ENCODE results near the gene FBXL3. TPM values are rescaled to one million over a fixed set of nuclear protein-coding genes. Genes with fewer than 3 reads are reported as not detected.

FBXL3 gene
- total and polyA plus RNA-seq, 2 of the 8 experiments (the other 6 are each of a cell fraction or from before 2014, with no cell fraction given) = 4.9 to 14.9 TPM

GRCh38 chr13:77055158-77055557, 28.2 kb upstream of the FBXL3 start:
- ChIA-PET POLR2A (ENCODE audit: partially characterized antibody) (interaction anchor here (0.6 kb wide), 1 partner anchor 13 kb away, joined by 4 read pairs; no protein-coding TSS in a partner anchor), CTCF (ENCODE audit: partially characterized antibody) (interaction anchor here (0.7 to 1.5 kb wide), 5 partner anchors 18 to 401 kb away, joined by 3 to 7 read pairs (median 3); no protein-coding TSS in a partner anchor)
- FAIRE-seq (no peak), DNase-seq (ENCODE audit: low read depth in 1 of 2, low spot score in 2 of 2) (no peak)
- Histone ChIP-seq H3K9ac (replicated peaks in 1 of 4; ENCODE audit: extremely low read depth in 1 of 4, low read depth in 3 of 4, low read length in 3 of 4) (no peak overlapping the region), H3K79me1 (ENCODE audit: low read depth, low read length) (no peaks in the 10 kb centered on the region), H2AK5ac (ENCODE audit: low read depth, low read length) (no peak overlapping the region), H3K36me3 (ENCODE audit: control insufficient read depth in 2 of 4, insufficient read depth in 4 of 4, low read length in 3 of 4) (peaks cover 2 to 29% (median 9%) of the 10 kb centered on the region in 4 experiments; a peak in 5 of 8 replicates), H4K8ac (ENCODE audit: extremely low read depth, insufficient read depth, low read length) (no peak overlapping the region), H2BK15ac (ENCODE audit: low read length) (no peak overlapping the region), H4K20me1 (replicated peaks in 1 of 2; ENCODE audit: control insufficient read depth in 1 of 2, insufficient read depth in 2 of 2, low read length in 2 of 2) (peaks cover 0 to 4% of the 10 kb centered on the region in 2 experiments), H3K27ac (ENCODE audit: low read depth, low read length) (no peak overlapping the region), H3K27me3 (replicated peaks in 1 of 4; ENCODE audit: control insufficient read depth in 3 of 4, extremely low read depth in 1 of 4, insufficient read depth in 3 of 4, low read length in 3 of 4) (no peaks in the 10 kb centered on the region), H3K14ac (ENCODE audit: insufficient read length) (no peak overlapping the region), H2BK20ac (ENCODE audit: low read length) (no peak overlapping the region), H3K4me1 (replicated peaks in 1 of 4; ENCODE audit: control insufficient read depth in 3 of 4, insufficient read depth in 4 of 4, low read length in 3 of 4) (no peaks in the 10 kb centered on the region; a peak in 1 of 7 replicates), H3K18ac (ENCODE audit: extremely low read depth, low read length) (no peak overlapping the region), H3K4ac (replicated peaks; ENCODE audit: insufficient read length, low read depth, low read length) (no peak overlapping the region), H2BK120ac (replicated peaks; ENCODE audit: low read depth, low read length) (no peak overlapping the region), H3K23me2 (ENCODE audit: low read depth, low read length) (no peaks in the 10 kb centered on the region), H4K5ac (ENCODE audit: insufficient read length, low read depth, low read length) (no peak overlapping the region), H2BK12ac (ENCODE audit: low read depth, low read length) (no peak overlapping the region), H3K23ac (ENCODE audit: insufficient read length) (no peak overlapping the region), H2AFZ (ENCODE audit: low read length) (no peak overlapping the region), H3K9me3 (ENCODE audit: insufficient read depth in 2 of 2, low read depth in 1 of 2, low read length in 1 of 2) (no peaks in the 10 kb centered on the region), H2BK5ac (ENCODE audit: low read depth, low read length) (no peak overlapping the region), H3K4me2 (ENCODE audit: insufficient read depth in 1 of 2, low read depth in 2 of 2, low read length in 2 of 2) (no peak overlapping the region), H3K4me3 (ENCODE audit: extremely low read depth in 1 of 4, insufficient read depth in 2 of 4, low read depth in 3 of 4, low read length in 4 of 4) (no peak overlapping the region), H3K56ac (replicated peaks; ENCODE audit: insufficient read length, low read depth, low read length) (no peak overlapping the region), H3K79me2 (ENCODE audit: control insufficient read depth in 1 of 2, insufficient read depth in 2 of 2, low read length in 2 of 2) (no peaks in the 10 kb centered on the region), H4K91ac (replicated peaks; ENCODE audit: insufficient read length, low read length) (no peak overlapping the region)
- 85% methylated on average over 2 of the region's 2 CpGs; no CpG with 5 or more reads in 1 of the 2 experiments for WGBS, 2 experiments (ENCODE audit: extremely low coverage in 1 of 2, insufficient coverage in 1 of 2, insufficient read length in 1 of 2, insufficient replicate concordance in 2 of 2, low coverage in 1 of 2, low lambda C conversion rate in 2 of 2, missing lambda C conversion rate in 1 of 2)
- no peak for TF ChIP-seq CHD1 (IDR thresholded peaks at IDR 0.05; ENCODE audit: low read depth, low read length)
- TF ChIP-seq RBBP5 (IDR thresholded peaks at IDR 0.05; ENCODE audit: borderline replicate concordance, low read depth, low read length) = no peak
- no peak for TF ChIP-seq CEBPB (IDR thresholded peaks at IDR 0.05; ENCODE audit: low read depth, low read length)
- TF ChIP-seq RNF2 (IDR thresholded peaks at IDR 0.05; ENCODE audit: borderline replicate concordance, low read depth, low read length, missing control alignments, poor library complexity, severe bottlenecking) = no peak
- TF ChIP-seq TAF1 (IDR thresholded peaks at IDR 0.05; ENCODE audit: low read depth, low read length) = no peak
- no peak for TF ChIP-seq SAP30 (IDR thresholded peaks at IDR 0.05; ENCODE audit: insufficient read depth, insufficient replicate concordance, low read length)
- no peak for TF ChIP-seq RFX5 (IDR thresholded peaks at IDR 0.05; ENCODE audit: borderline replicate concordance, low read depth, low read length)
- no peak for TF ChIP-seq SP1 (IDR thresholded peaks at IDR 0.05; ENCODE audit: low read depth, low read length)
- no peak for TF ChIP-seq MAX (IDR thresholded peaks at IDR 0.05)
- no peak for TF ChIP-seq ASH2L (IDR thresholded peaks at IDR 0.05; ENCODE audit: low read length)
- TF ChIP-seq RXRA (IDR thresholded peaks at IDR 0.05; ENCODE audit: insufficient read depth, low read depth, low read length) = no peak
- no peak for TF ChIP-seq GABPA (IDR thresholded peaks at IDR 0.05; ENCODE audit: borderline replicate concordance, insufficient read depth, low read length)
- TF ChIP-seq CHD2 (IDR thresholded peaks at IDR 0.05; ENCODE audit: low read length) = no peak
- no peak for TF ChIP-seq KDM1A (IDR thresholded peaks at IDR 0.05; ENCODE audit: borderline replicate concordance, low read length)
- TF ChIP-seq TBP (IDR thresholded peaks at IDR 0.05; ENCODE audit: low read depth, low read length) = no peak
